Fibroblast of pulmonary artery (primary cell): ENCODE results near the gene MRPL4.

ENCODE experiments used
- DNase-seq: peaks from one replicate; pipeline ENCODE4 v3.0.0-alpha.2; 2010; ENCODE audit warnings: low read depth
- H3K4me3 ChIP-seq: replicated peaks from 2 replicates; pipeline ENCODE4 v1.5.1; 2011; ENCODE audit warnings: low read depth, mild to moderate bottlenecking, control low read depth, low read length, moderate library complexity
- CTCF ChIP-seq: IDR thresholded peaks from 2 replicates; pipeline ENCODE4 v1.5.1; 2011; ENCODE audit warnings: mild to moderate bottlenecking, control low read depth, low read length, inconsistent platforms; ENCODE audit errors: missing control alignments

The MRPL4 gene

GRCh38 chr19:10223488-10224213, 28.4 kb upstream of the MRPL4 start:
- H3K4me3 ChIP-seq, result no peak overlapping the region
- TF ChIP-seq CTCF, result no peak
- DNase-seq, result no peak

GRCh38 chr19:10224337-10224736, 27.7 kb upstream of the MRPL4 start:
- no peak for DNase-seq
- no peak overlapping the region for H3K4me3 ChIP-seq
- TF ChIP-seq CTCF, result no peak

GRCh38 chr19:10226021-10226375, 26.0 kb upstream of the MRPL4 start:
- no peak overlapping the region for H3K4me3 ChIP-seq
- no peak for TF ChIP-seq CTCF
- DNase-seq, result no peak

- DNase-seq, result peak; percentile 95
- H3K4me3 ChIP-seq, result no peak overlapping the region
- TF ChIP-seq CTCF, result no peak
Measured at GRCh38 chr19:10226376-10227025, 25.5 kb upstream of the MRPL4 start.

GRCh38 chr19:10227026-10227971, 24.7 kb upstream of the MRPL4 start:
- peak; percentile 36 for DNase-seq
- no peak for TF ChIP-seq CTCF
- peak overlapping the region; percentile 29 for H3K4me3 ChIP-seq

GRCh38 chr19:10228393-10228792, 23.6 kb upstream of the MRPL4 start:
- DNase-seq, result no peak
- peak overlapping the region; percentile 14 for H3K4me3 ChIP-seq
- no peak for TF ChIP-seq CTCF
